ENCODE results near the gene BTBD16. TPM values are rescaled to one million over a fixed set of nuclear protein-coding genes. Genes with fewer than 3 reads are reported as not detected.
A peak's percentile ranks its signal among the peaks of the same experiment; 100 is the strongest.

The BTBD16 gene
- total and polyA plus RNA-seq, 2 of the 13 experiments (the other 11 are each of a cell fraction or from before 2014, with no cell fraction given): 5.0 to 11.9 TPM

DNA sequence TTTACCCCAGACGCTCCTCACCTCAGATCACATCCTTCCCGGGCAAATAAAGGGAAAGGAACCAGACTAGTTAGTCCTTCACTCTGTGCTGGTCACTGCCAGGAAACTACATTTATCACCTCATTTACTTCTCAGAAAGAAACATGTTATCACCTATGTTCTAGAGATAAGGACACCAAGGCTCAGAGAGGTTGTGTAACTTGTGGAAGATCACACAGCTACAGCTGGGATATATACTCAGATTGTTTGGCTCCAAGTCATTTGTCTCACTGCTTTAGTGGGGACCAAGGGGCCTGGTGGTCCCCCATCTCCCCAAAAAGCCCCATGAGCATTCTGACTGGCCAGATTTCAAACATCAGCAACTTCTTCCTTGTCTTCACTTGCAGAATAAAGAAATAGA, 17.5 kb upstream of the BTBD16 start:
- Histone ChIP-seq H3K9me3 (ENCODE audit: low read length) (no peaks in the 10 kb centered on the region), H3K9ac (ENCODE audit: insufficient read depth, low read depth, low read length) (no peak overlapping the region), H3K4me2 (ENCODE audit: low read depth, low read length) (no peak overlapping the region), H3K27ac (ENCODE audit: extremely low read length, insufficient read depth, low read length) (no peak overlapping the region), H3K4me3 (replicated peaks in 1 of 3; ENCODE audit: insufficient read depth in 1 of 3, low read depth in 2 of 3, low read length in 3 of 3) (no peak overlapping the region), H3K27me3 (ENCODE audit: control insufficient read depth in 1 of 2, insufficient read depth in 2 of 2, low read length in 2 of 2) (no peaks in the 10 kb centered on the region; a peak in 1 of 5 replicates), H3K79me2 (ENCODE audit: insufficient read depth, low read length) (no peaks in the 10 kb centered on the region), H2AFZ (ENCODE audit: low read length) (no peak overlapping the region), H3K4me1 (ENCODE audit: insufficient read depth, low read length) (peaks cover 6% of the 10 kb centered on the region; the same call in 1 of the 2 replicates), H3K36me3 (replicated peaks in 1 of 2; ENCODE audit: control insufficient read depth in 1 of 2, insufficient read depth in 2 of 2, low read length in 2 of 2) (peaks cover 5 to 17% of the 10 kb centered on the region in 2 experiments; a peak in 4 of 5 replicates), H4K20me1 (ENCODE audit: insufficient read depth, low read length) (no peaks in the 10 kb centered on the region)
- intact Hi-C loops (cut with micrococcal nuclease; ENCODE audit: unreplicated experiment): no loop called here
- no peak for DNase-seq (ENCODE audit: low spot score)
- in situ Hi-C loops (cut with HindIII; ENCODE audit: extremely low pct_ligation_motif_present, low pct_unique_long_range_greater_than_20kb): no loop called here
- FAIRE-seq: no peak
- ChIA-PET CTCF (ENCODE audit: low intra/inter-chr PET ratio, low total read pairs) (no interaction called here), POLR2A (no interaction called here)
- BruUV-seq (replicated peaks): no TSS peak
- ATAC-seq: no peak
- TF ChIP-seq ZNF768 (CRISPR knock-in tag; IDR thresholded peaks at IDR 0.05): peak; percentile 65; the same call in 1 of the 2 replicates
- TF ChIP-seq, protein P1, sequence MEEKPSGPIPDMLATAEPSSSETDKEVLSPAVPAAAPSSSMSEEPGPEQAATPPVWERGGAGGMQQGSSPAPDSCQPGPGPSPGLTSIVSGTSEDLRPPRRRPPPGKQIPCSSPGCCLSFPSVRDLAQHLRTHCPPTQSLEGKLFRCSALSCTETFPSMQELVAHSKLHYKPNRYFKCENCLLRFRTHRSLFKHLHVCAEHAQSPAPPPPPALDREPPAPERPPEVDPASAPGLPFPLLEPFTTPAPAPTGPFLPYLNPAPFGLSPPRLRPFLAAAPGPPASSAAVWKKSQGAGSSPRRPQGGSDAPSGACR (CRISPR knock-in tag; IDR thresholded peaks at IDR 0.05): no peak
- WGBS (ENCODE audit: low lambda C conversion rate): 100% methylated on average over 2 of the region's 2 CpGs

DNA sequence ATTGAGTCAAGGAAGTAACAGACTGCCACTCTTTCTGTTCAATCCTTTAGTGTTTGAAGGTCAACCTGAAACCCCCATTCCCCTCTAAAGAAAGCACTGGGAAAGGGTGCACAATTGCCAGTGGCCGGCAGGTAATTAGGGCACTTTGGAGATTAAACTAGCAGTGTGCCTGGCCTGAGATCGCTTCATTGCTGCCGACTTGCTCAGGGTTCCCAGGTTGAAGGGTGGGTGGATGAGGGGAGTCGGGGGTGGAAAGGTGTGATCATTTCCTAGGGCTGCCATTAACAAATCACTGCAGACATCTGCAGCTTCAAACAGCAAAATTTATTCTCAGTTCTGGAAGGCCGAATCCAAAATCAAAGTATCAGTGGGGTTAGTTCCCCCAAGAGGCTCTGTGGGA, 16.3 kb upstream of the BTBD16 start:
- CTCF ChIA-PET (ENCODE audit: low intra/inter-chr PET ratio, low total read pairs): no interaction called here
- no peak overlapping the region for H3K9ac ChIP-seq (ENCODE audit: insufficient read depth, low read depth, low read length)
- DNase-seq (ENCODE audit: low spot score): no peak
- no peak overlapping the region for H3K4me2 ChIP-seq (ENCODE audit: low read depth, low read length)
- ATAC-seq: no peak
- no peak overlapping the region for H3K27ac ChIP-seq (ENCODE audit: extremely low read length, insufficient read depth, low read length)
- intact Hi-C loops (cut with micrococcal nuclease; ENCODE audit: unreplicated experiment): no loop called here
- no TSS peak for BruUV-seq (replicated peaks)
- peaks cover 6% of the 10 kb centered on the region; the same call in 1 of the 2 replicates for H3K4me1 ChIP-seq (ENCODE audit: insufficient read depth, low read length)
- no peaks in the 10 kb centered on the region for H4K20me1 ChIP-seq (ENCODE audit: insufficient read depth, low read length)
- no peaks in the 10 kb centered on the region for H3K9me3 ChIP-seq (ENCODE audit: low read length)
- TF ChIP-seq ESRRA (CRISPR knock-in tag; IDR thresholded peaks at IDR 0.05; ENCODE audit: low read depth): no peak
- no peak for TF ChIP-seq FIP1L1 (IDR thresholded peaks at IDR 0.05; ENCODE audit: borderline replicate concordance, insufficient read depth, low read depth, low read length)
- no peak for TF ChIP-seq MAZ (IDR thresholded peaks at IDR 0.05; ENCODE audit: borderline replicate concordance, low read depth, low read length)
- TF ChIP-seq MAZ (CRISPR knock-in tag; IDR thresholded peaks at IDR 0.05; ENCODE audit: low read depth): no peak
- TF ChIP-seq ZNF570 (CRISPR knock-in tag; IDR thresholded peaks at IDR 0.05; ENCODE audit: borderline replicate concordance): no peak
- TF ChIP-seq CBX1 (IDR thresholded peaks at IDR 0.05; ENCODE audit: low read depth): no peak
- TF ChIP-seq, protein P2, sequence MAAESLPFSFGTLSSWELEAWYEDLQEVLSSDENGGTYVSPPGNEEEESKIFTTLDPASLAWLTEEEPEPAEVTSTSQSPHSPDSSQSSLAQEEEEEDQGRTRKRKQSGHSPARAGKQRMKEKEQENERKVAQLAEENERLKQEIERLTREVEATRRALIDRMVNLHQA (CRISPR knock-in tag; IDR thresholded peaks at IDR 0.05): no peak
- TF ChIP-seq, protein P3, sequence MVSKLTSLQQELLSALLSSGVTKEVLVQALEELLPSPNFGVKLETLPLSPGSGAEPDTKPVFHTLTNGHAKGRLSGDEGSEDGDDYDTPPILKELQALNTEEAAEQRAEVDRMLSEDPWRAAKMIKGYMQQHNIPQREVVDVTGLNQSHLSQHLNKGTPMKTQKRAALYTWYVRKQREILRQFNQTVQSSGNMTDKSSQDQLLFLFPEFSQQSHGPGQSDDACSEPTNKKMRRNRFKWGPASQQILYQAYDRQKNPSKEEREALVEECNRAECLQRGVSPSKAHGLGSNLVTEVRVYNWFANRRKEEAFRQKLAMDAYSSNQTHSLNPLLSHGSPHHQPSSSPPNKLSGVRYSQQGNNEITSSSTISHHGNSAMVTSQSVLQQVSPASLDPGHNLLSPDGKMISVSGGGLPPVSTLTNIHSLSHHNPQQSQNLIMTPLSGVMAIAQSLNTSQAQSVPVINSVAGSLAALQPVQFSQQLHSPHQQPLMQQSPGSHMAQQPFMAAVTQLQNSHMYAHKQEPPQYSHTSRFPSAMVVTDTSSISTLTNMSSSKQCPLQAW (CRISPR knock-in tag; IDR thresholded peaks at IDR 0.05): no peak
- TF ChIP-seq ZNF577 (CRISPR knock-in tag; IDR thresholded peaks at IDR 0.05; ENCODE audit: borderline replicate concordance, low read depth): no peak
- no peak for TF ChIP-seq RBM39 (IDR thresholded peaks at IDR 0.05; ENCODE audit: low read depth, low read length, poor library complexity, severe bottlenecking)
- 99% methylated on average over 5 of the region's 5 CpGs for WGBS (ENCODE audit: low lambda C conversion rate)
- no peak overlapping the region for H2AFZ ChIP-seq (ENCODE audit: low read length)
- H3K36me3 ChIP-seq (replicated peaks in 1 of 2; ENCODE audit: control insufficient read depth in 1 of 2, insufficient read depth in 2 of 2, low read length in 2 of 2): peaks cover 5 to 15% of the 10 kb centered on the region in 2 experiments; a peak in 4 of 5 replicates
- no peak overlapping the region for H3K4me3 ChIP-seq (replicated peaks in 1 of 3; ENCODE audit: insufficient read depth in 1 of 3, low read depth in 2 of 3, low read length in 3 of 3)
- no peak for FAIRE-seq
- POLR2A ChIA-PET: no interaction called here
- H3K27me3 ChIP-seq (ENCODE audit: control insufficient read depth in 1 of 2, insufficient read depth in 2 of 2, low read length in 2 of 2): no peaks in the 10 kb centered on the region; a peak in 1 of 5 replicates
- in situ Hi-C loops (cut with HindIII; ENCODE audit: extremely low pct_ligation_motif_present, low pct_unique_long_range_greater_than_20kb): no loop called here
- H3K79me2 ChIP-seq (ENCODE audit: insufficient read depth, low read length): no peaks in the 10 kb centered on the region

All from HepG2 (cell line).